CD4-positive, alpha-beta T cell treated with Interleukin-15 for 1 hour (primary cell): ENCODE data around the gene UQCC5.

ENCODE experiments used
- DNase-seq: peaks from one replicate; pipeline ENCODE4 v3.0.0-alpha.2; 2020

Gene UQCC5

DNA sequence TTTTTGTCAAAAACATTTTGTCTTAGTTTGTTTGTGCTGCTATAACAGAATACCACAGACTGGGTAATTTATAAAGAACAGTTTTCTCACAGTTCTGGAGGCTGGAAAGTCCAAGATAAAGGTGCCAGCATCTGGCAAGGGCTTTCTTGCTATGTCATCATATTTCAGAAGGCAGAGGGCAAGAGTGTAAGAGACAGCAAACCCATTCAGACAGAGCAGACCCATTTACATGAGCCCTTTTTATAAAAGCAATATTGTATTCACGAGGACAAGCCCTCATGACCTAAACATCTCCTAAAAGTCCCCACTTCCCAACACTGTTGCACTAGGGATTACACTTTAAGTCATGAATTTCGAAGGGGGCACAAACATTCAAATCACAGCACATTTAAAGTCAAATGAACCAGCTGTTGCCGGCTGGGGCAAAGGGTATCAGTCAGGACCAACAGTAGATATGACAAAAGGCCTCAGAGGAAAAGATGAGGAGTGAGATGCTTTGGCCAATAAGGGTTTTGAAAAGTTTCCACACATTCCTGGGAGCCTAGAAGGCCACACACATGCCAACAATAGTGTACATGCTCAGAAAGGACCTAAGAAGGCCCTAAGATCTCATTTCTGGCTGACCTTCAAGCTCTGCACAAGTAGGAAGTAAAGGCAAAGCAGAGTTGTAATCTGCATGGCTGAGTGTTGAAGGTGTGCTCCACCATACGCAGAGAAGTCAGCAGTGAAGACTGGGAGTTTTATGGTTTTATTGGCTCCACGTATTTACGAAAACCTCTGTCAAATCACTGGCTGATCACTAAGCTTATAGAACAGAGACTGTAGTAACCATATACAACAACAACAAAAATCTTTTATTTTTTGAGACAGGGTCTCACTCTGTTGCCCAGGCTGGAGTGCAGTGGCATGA is 37.9 kb downstream of the UQCC5 start:
- no peak for DNase-seq
